IPS-15b (cell line): ENCODE results near the gene FBXL2.

Experiments used
- H3K27me3 ChIP-seq: one replicate; pipeline ENCODE4 v1.6.1; 2013; ENCODE audit warnings: low read length; ENCODE audit not compliant: control insufficient read depth, insufficient read depth
- H3K36me3 ChIP-seq: one replicate; pipeline ENCODE4 v1.6.1; 2013; ENCODE audit warnings: low read length; ENCODE audit not compliant: control insufficient read depth, insufficient read depth
- H3K4me1 ChIP-seq: one replicate; pipeline ENCODE4 v1.6.1; 2013; ENCODE audit warnings: mild to moderate bottlenecking, low read length; ENCODE audit not compliant: control insufficient read depth, insufficient read depth
- H3K4me3 ChIP-seq: one replicate; pipeline ENCODE4 v1.5.1; 2013; ENCODE audit warnings: low read depth, low read length
- H3K9ac ChIP-seq: one replicate; pipeline ENCODE4 v1.6.1; 2013; ENCODE audit warnings: low read depth, mild to moderate bottlenecking, low read length
- H3K9me3 ChIP-seq: one replicate; pipeline ENCODE4 v1.6.1; 2013; ENCODE audit warnings: mild to moderate bottlenecking, low read length; ENCODE audit not compliant: control insufficient read depth, insufficient read depth

FBXL2 gene

GRCh38 chr3:33364060-33364459 is 86.8 kb downstream of the FBXL2 start:
- H3K27me3 ChIP-seq = no peaks in the 10 kb centered on the region
- no peaks in the 10 kb centered on the region for H3K9me3 ChIP-seq
- no peak overlapping the region for H3K4me3 ChIP-seq
- no peaks in the 10 kb centered on the region for H3K36me3 ChIP-seq
- no peaks in the 10 kb centered on the region for H3K4me1 ChIP-seq
- H3K9ac ChIP-seq = no peak overlapping the region

DNA sequence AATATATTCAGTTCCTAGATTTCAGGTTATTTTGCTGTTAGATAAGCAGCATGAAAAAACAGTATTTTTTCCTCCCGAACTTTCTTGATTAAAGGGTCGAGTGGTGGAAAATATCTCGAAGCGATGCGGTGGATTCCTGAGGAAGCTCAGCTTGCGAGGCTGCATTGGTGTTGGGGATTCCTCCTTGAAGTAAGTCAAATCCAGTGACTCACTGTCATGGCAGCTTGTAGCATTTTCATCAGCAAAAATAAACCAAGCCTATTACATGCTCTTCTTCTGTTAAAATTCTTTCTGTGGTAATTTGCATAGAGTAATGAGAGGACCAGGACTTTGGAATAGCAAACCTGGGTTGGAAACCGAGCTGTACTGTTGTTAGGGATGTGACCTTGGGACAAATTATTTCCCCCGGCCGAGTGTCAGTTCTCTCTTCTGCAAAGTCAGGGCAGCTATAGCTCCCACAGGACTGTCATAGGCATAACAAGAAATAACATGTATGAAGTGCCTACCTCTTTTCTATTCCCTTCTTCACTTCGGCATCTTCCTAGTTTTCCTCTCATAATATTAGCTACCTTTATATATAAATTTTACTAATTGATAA is 87.4 kb downstream of the FBXL2 start:
- Histone ChIP-seq H3K27me3 (no peaks in the 10 kb centered on the region), H3K4me3 (no peak overlapping the region), H3K36me3 (no peaks in the 10 kb centered on the region), H3K9ac (no peak overlapping the region), H3K9me3 (no peaks in the 10 kb centered on the region), H3K4me1 (no peaks in the 10 kb centered on the region)

GRCh38 chr3:33372218-33373081 is 95.2 kb downstream of the FBXL2 start:
- no peaks in the 10 kb centered on the region for H3K27me3 ChIP-seq
- no peaks in the 10 kb centered on the region for H3K4me1 ChIP-seq
- no peaks in the 10 kb centered on the region for H3K9me3 ChIP-seq
- H3K9ac ChIP-seq = no peak overlapping the region
- no peak overlapping the region for H3K4me3 ChIP-seq
- no peaks in the 10 kb centered on the region for H3K36me3 ChIP-seq

- no peak overlapping the region for H3K4me3 ChIP-seq
- H3K27me3 ChIP-seq = no peaks in the 10 kb centered on the region
- H3K36me3 ChIP-seq = no peaks in the 10 kb centered on the region
- no peaks in the 10 kb centered on the region for H3K9me3 ChIP-seq
- H3K9ac ChIP-seq = no peak overlapping the region
- H3K4me1 ChIP-seq = no peaks in the 10 kb centered on the region
Observed at GRCh38 chr3:33373082-33373437, 95.8 kb downstream of the FBXL2 start.

- Histone ChIP-seq H3K9me3 (no peaks in the 10 kb centered on the region), H3K9ac (no peak overlapping the region), H3K27me3 (no peaks in the 10 kb centered on the region), H3K4me3 (no peak overlapping the region), H3K4me1 (no peaks in the 10 kb centered on the region), H3K36me3 (no peaks in the 10 kb centered on the region)
Observed at GRCh38 chr3:33377489-33377888, 100.2 kb downstream of the FBXL2 start.

- no peaks in the 10 kb centered on the region for H3K36me3 ChIP-seq
- H3K9ac ChIP-seq = no peak overlapping the region
- H3K4me1 ChIP-seq = no peaks in the 10 kb centered on the region
- H3K4me3 ChIP-seq = no peak overlapping the region
- no peaks in the 10 kb centered on the region for H3K9me3 ChIP-seq
- H3K27me3 ChIP-seq = no peaks in the 10 kb centered on the region
Observed at GRCh38 chr3:33377931-33378330, 100.7 kb downstream of the FBXL2 start.

GRCh38 chr3:33380653-33381052 is 103.4 kb downstream of the FBXL2 start:
- Histone ChIP-seq H3K9me3 (no peaks in the 10 kb centered on the region), H3K9ac (no peak overlapping the region), H3K4me3 (no peak overlapping the region), H3K27me3 (no peaks in the 10 kb centered on the region), H3K4me1 (no peaks in the 10 kb centered on the region), H3K36me3 (peaks cover 2% of the 10 kb centered on the region)

DNA sequence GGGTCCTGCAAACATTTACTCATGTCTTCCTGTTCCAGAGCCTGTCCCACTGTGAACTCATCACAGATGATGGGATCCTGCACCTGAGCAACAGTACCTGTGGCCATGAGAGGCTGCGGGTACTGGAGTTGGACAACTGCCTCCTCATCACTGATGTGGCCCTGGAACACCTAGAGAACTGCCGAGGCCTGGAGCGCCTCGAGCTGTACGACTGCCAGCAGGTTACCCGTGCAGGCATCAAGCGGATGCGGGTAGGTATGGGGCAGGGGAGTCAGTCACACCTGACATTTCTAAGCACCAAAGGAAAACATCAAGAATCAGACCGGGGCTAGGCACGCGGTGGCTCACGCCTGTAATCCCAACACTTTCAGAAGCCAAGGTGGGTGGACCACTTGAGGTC is 106.7 kb downstream of the FBXL2 start:
- Histone ChIP-seq H3K27me3 (no peaks in the 10 kb centered on the region), H3K4me3 (no peak overlapping the region), H3K4me1 (no peaks in the 10 kb centered on the region), H3K36me3 (peaks cover 5% of the 10 kb centered on the region), H3K9me3 (no peaks in the 10 kb centered on the region), H3K9ac (no peak overlapping the region)

DNA sequence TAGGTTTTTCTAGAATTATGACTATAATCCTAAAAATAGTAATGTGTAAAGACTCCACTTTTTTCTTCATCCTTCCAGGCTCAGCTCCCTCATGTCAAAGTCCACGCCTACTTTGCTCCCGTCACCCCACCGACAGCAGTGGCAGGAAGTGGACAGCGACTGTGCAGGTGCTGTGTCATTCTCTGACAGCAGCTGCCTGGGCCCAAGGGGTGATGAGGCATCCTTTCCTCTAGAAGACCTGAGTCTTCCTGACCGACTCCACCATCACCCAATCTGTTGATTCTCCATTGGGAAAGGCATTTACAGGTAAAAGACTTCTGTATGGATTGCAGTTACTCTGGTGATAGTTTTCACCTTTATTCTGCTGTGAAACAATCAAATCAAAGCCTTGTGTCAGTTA is 108.2 kb downstream of the FBXL2 start:
- Histone ChIP-seq H3K9ac (no peak overlapping the region), H3K36me3 (peaks cover 11% of the 10 kb centered on the region), H3K4me1 (no peaks in the 10 kb centered on the region), H3K27me3 (no peaks in the 10 kb centered on the region), H3K9me3 (no peaks in the 10 kb centered on the region), H3K4me3 (no peak overlapping the region)

DNA sequence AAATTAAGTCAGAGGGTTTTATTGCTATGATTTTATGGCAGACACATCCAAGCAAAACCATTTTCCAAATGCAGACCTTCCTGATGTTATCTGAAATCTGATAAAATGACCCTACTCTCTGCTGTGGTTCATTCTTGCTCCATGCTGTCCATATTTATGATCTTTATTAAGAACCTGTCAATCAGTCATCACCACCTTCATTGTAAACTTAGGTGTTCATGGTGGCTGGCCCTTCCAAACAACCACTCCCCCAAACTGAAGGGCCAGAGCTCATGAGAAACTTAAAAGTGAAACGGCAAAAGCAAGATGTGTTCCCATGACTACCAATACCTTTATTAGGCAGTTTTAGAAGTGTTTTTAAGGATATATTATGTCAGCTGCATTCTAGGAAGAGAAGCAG is 109.4 kb downstream of the FBXL2 start:
- Histone ChIP-seq H3K4me3 (no peak overlapping the region), H3K9me3 (no peaks in the 10 kb centered on the region), H3K4me1 (no peaks in the 10 kb centered on the region), H3K9ac (no peak overlapping the region), H3K27me3 (no peaks in the 10 kb centered on the region), H3K36me3 (peaks cover 13% of the 10 kb centered on the region)

- Histone ChIP-seq H3K36me3 (peaks cover 18% of the 10 kb centered on the region), H3K27me3 (no peaks in the 10 kb centered on the region), H3K4me1 (no peaks in the 10 kb centered on the region), H3K4me3 (no peak overlapping the region), H3K9ac (no peak overlapping the region), H3K9me3 (no peaks in the 10 kb centered on the region)
Observed at GRCh38 chr3:33388374-33389100, 111.3 kb downstream of the FBXL2 start.

DNA sequence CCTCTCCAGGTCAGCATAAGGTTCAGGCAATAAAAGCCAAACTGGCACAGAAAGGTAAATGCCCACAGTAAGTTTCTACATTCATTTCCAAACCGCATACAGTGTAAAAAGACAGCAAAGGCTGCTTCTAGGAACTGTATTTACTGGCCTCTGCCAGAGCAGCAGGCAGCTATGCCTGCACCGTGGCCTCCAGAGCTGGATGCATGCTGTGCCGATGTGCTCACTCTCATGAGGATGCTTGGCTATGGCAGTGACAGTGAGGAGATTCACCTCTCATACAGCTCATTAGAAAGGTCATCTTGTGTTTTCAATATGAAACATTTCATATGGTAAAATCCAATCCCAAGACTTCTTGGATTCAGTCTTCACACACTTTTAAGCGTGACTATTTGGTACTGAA is 112.7 kb downstream of the FBXL2 start:
- Histone ChIP-seq H3K27me3 (no peaks in the 10 kb centered on the region), H3K9me3 (no peaks in the 10 kb centered on the region), H3K36me3 (peaks cover 17% of the 10 kb centered on the region), H3K9ac (no peak overlapping the region), H3K4me3 (no peak overlapping the region), H3K4me1 (no peaks in the 10 kb centered on the region)
